Renal pelvis (tissue), 4 donors: Measurements from ENCODE around the gene PTPRN2. TPM values are rescaled to one million over a fixed set of nuclear protein-coding genes. Genes with fewer than 3 reads are reported as not detected.
"Not testable (repeated sequence)": the region's sequence is repeated elsewhere in the genome, so short reads cannot be mapped to it uniquely, and the experiment has no call there.

Source experiments
- DNase-seq: peaks from one replicate; pipeline ENCODE4 v3.0.0-alpha.2; 2013
- polyA plus RNA-seq, 3 donors: library from polyadenylated mRNA; unstranded; fragments of 120-200 nt; gene quantifications; one replicate each; pipeline ENCODE4 v1.2.1, GENCODE V29; 2013; ENCODE audit not compliant: insufficient read length in 3 of 3

Gene PTPRN2
- polyA plus RNA-seq, 3 donors, result 6.6 to 7.5 (median 7.4) TPM

- no peak for DNase-seq
Observed at GRCh38 chr7:157850481-157851444, 736.9 kb downstream of the PTPRN2 start.

DNA sequence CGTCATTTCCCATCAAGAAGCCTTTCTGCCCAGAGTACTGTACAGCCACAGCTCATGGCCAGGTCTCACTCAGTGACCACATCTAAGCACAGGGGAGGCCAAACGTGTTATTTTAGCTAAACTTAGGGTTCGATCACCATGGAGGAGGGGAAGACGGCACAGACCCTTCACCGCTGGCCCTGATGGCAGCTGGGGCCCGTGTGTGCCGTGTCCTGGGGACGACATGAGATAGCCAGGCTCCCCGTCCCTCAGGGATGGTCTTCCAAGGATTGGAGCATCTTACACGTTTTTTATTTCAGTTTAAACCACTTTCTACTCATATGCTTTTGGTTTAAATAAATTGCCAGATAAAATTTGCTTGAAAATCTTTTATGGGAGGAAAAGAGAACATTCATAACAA, 737.9 kb downstream of the PTPRN2 start:
- DNase-seq, result no peak

DNA sequence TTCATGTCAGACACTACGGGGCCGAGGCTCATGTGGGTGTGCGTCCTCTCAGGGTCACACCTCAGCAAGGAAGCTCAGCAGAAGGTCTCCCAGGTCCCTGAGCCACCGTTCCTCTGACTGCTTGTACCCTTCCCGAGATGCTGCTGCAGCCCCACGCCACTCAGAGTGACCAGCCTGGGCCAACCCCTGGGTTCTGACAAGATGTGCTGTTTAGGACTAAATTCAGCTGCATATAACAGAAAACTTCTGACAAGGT, 738.4 kb downstream of the PTPRN2 start:
- no peak for DNase-seq

- no peak for DNase-seq
Observed at GRCh38 chr7:157848508-157849340, 738.9 kb downstream of the PTPRN2 start.

- not testable (repeated sequence) for DNase-seq
Observed at GRCh38 chr7:157847756-157848487, 739.7 kb downstream of the PTPRN2 start.

DNA sequence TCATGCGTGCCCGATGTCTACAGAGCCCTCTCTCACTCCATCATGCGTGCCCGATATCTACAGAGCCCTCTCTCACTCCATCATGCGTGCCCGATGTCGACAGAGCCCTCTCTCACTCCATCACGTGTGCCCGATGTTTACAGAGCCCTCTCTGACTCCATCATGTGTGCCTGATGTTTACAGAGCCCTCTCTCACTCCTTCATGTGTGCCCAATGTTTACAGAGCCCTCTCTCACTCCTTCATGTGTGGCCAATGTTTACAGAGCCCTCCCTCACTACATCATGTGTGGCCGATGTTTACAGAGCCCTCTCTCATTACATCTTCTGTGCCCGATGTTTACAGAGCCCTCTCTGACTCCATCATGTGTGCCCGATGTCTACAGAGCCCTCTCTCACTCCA, 740.9 kb downstream of the PTPRN2 start:
- not testable (repeated sequence) for DNase-seq

GRCh38 chr7:157846271-157846670, 741.4 kb downstream of the PTPRN2 start:
- no peak for DNase-seq

DNA sequence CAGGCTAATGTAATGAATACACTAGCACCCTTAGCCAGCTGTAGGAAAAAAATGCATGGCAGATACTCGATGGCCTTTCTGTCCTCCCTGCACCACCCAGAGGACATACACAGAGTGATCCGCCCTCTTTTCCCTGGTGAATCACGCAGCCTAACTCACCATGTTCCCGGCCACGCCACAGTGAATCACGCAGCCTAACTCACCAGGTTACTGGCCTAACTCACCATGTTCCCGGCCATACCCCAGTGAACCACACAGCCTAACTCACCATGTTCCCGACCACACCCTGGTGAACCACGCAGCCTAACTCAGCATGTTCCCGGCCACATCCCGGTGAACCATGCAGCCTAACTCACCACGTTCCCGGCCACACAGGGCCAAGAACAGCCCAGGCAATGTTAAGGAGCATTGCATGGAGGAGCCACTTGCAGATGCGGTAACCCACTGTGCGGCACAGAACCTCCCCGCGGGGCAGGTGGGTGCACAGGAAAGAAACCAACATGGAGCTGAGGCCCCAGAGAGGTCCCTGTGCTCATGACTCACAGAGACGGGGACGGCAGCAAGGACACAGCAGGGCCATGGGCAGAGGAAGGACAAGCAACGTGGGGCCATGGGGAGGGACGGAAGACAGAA, 742.3 kb downstream of the PTPRN2 start:
- DNase-seq, result no peak

- DNase-seq, result no peak
Observed at GRCh38 chr7:157844611-157845010, 743.0 kb downstream of the PTPRN2 start.

- no peak for DNase-seq
Observed at GRCh38 chr7:157844141-157844540, 743.5 kb downstream of the PTPRN2 start.

- no peak for DNase-seq
Observed at GRCh38 chr7:157843336-157844140, 744.1 kb downstream of the PTPRN2 start.

DNA sequence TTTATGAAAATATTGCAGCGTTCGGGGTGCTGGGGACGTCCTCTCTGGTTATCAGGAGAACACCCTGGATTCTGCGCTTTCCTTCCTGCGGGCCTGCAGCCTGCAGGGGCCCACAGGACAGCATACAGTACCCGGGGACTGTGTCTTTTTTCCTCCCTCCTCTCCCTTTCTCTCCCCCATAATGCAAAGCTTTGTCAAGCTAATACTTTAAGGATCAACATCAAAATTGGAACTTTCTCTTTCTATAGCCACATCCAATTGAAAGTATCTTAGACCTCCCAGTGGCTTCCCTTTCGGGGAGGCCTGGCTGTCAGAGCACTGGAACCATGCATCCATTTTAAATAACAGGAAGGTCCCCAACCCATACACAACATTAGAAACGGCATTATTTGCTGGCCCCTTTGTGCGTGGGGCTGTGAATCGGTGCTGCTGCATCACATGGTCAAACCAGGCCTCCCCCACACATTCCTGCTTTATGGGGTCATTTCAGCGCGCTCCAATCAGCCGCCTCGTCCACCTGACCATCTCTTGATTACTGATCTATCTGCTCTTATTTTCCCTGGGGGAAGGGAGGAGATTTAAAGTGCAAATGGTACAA, 745.8 kb downstream of the PTPRN2 start:
- DNase-seq, result peak; percentile 47

- no peak for DNase-seq
Observed at GRCh38 chr7:157840914-157841772, 746.5 kb downstream of the PTPRN2 start.

GRCh38 chr7:157840174-157840913, 747.3 kb downstream of the PTPRN2 start:
- no peak for DNase-seq

- DNase-seq, result no peak
Observed at GRCh38 chr7:157839672-157840167, 747.9 kb downstream of the PTPRN2 start.

DNA sequence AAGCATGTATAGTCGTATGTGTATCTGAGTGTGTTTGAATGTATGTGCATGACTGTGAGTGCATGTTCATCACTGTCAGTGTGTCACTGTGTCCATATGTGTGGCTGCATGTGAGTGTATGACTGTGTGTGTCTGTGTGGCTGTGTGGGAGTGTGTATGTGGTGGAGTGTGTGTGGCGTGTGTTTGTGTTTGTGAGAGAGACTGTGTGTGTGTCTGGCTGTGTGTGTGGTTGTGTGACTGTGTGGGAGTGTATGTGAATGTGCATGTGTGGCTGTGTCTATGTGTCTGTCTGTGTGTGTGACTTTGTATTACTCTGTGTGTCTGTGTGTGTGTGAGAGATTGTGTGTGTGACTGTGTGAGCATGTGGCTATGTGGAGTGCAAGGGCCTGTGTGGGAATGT, 748.4 kb downstream of the PTPRN2 start:
- no peak for DNase-seq

DNA sequence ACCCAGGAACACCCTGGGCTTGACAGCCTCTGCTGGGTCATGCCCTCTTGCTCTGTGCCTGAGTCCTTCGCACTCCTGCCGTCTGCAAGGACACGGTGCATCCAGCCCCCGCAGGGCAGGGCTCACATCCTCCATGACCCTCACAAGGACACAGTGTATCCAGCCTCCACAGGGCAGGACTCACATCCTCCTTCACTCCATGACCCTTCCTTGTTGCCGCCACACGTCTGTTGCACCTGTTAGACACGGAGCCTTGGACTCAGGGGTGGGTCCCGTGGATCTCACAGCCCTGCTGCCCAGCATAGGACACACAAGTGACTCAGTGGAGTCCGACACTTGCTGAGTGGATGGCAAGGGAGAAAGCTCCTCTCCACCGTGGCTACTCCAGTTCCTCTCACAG, 750.1 kb downstream of the PTPRN2 start:
- DNase-seq, result no peak

DNA sequence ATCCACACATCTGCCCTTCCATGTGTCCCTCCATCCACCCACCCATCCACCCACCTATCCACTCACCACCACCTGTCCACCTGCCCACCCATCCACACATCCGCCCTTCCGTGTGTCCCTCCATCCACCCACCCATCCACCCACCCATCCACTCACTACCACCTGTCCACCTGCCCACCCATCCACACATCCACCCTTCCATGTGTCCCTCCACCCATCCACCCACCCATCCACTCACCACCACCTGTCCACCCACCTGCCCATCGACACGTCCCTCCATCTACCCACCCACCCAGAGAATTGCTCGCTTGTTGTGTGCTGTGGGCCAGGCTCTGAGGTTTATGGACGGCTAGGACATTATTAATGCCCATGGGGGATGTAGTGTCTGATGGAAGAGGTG, 750.6 kb downstream of the PTPRN2 start:
- DNase-seq, result no peak
